Activated CD4-positive, alpha-beta T cell treated with anti-CD3 and anti-CD28 coated beads, Interleukin-2, amount 50 U/mL, for 48 hours (primary cell): Measurements from ENCODE around the gene GPBAR1.

Experiments used
- DNase-seq, 2 experiments: peaks; one replicate each; pipeline ENCODE4 v3.0.0-alpha.2; 2020

The GPBAR1 gene

DNA sequence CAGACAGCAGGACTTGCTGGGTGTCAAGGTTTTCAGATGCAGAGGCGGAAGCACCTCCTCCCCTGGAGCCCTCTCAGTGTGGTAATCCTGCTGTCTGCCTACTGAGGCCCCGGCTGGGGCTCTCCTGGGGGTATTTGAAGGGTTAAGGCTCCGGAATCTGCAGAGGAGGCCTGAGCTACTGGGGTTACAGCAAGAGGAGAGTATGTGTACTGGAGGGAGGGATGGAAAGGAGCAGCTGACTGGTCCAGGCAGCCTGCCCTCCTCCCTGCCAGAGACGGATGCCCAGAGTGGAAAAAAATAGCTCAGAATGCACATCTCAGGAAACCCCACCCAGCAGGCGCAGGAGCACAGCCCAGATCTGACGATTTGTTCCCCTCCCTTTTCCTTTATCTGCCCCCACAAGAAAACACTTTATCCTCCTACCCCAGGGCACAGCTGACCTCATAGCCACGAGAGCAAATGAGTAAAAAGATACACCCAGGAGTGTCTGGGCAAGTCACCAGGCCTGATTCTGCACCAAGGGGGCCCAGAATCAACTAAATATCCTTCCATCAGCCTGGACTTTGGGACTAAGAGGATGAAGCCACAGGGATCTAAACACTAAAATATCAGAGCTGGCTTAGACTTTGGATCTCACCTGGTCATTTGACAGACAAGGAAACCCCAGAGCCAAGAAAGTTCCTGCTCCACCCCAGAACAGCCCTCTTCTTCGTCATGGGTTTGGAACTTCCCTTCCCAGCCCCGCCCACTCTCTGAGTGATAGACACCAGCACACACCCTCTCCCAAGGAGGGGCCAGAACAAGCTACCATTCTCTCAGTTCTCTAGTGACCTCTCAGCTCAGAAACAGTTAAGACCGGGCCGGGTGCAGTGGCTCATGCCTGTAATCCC is 26.0 kb downstream of the GPBAR1 start:
- peak; percentile 79 to 88 for DNase-seq

DNA sequence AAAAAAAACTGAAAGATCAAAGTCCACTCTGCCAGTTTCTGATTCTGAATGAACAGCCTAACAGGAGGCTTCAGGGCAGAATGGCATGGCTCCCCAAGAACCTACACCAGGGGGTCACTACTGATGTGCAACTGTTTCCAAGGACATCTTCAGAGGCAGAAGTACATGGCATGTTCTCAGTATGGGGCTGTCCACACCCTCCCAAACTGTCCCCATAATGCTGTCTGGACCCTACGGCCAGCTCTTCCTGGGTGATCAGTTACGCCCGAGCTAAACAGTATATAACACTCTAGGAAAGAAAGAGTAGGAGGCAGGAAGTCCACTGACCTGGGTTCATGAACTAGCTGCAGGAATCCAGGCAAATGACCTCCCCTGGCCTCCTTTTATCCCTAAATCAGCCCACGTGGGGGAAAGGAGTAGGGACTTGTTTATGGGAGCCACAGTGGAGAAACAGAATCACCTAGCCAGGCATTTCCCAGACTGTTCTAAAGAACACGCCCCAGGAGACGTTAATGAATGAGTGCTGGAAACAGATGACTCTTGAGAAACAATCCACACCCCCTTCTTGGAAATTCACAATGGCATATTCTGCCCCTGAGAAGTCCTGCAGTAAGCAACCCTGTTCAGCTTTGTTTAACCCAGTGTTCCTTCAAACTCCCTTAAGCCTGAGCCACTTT is 29.0 kb downstream of the GPBAR1 start:
- DNase-seq: no peak

DNA sequence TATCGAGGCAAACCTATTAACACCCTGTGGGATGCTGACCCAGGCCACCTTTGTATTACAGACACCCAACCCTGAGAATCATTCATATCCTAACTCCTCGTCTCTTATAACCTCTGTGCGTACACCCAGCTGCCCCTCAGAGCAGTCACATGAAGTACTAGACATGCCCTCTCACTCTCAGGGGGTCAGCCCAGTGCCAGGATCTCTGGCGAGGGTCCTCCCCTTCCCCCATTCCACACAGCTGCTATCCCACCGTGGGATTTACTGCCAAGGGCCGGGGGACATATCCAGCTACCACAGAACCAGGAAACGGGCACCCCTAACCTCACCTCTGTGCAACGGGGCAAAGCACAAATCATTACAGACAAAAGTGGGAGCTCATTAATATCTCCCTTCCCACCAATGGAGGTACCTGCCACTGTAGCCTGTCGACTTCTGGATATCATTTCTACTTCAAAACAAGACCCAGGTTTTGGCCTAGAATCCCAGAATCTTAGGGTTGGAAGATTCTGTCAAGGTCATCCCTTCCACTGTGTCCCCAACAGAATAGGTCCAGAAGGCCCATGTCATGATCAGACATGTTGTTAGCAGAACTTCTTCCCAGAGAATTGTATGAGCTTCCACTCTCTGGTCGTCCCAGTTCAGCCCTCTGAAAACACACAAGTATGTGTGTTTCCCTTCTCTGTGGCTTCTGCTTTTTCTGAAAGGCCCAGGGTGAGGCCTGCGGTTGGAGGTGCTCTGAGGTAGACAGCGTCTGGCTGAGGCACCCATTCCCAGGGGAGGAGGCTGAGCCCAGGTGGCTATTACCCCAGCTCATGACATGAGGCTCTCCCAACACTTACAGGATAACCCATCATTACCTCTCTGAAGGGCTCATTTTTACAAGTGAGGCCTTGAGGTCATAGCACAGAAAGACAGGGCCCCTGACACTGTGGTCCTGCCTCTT is 29.8 kb downstream of the GPBAR1 start:
- peak; percentile 47 to 61 for DNase-seq

DNA sequence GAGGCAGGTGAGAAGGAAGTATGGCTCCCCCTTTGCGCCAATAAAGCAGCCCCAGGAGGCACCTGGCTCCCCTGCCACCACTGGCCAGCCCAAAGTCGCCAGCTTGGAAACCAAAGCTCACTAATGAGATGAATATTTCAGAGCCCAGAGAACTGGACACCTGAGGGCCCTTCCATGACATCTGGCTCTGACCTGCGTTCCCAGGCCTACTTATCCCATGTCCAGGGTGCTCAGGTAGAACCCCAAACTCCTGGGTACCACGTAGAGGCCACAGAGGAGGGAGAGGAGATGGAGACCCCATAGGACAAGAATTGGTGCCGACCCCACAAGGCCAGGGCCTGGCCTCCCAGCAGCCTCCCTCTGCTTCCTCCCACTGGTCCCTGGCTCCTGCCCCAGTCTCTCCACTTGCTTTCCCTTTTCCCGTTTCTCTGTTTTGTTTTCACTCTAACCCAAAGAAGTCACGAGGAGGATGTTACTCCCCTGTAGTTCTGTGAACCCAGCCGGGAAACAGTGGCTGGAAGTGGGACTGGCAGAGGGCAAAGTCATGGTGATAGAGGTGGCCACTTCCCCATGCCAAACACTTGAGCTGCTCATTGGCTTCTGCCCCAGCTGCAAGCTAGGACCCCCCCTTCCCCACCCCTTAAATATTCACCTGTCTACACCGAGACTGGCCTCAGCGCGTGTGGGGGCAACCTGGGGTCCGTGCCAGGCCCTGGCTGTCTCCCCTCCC is 30.7 kb downstream of the GPBAR1 start:
- DNase-seq: peak in 1 of 2 experiments; percentile 37

DNA sequence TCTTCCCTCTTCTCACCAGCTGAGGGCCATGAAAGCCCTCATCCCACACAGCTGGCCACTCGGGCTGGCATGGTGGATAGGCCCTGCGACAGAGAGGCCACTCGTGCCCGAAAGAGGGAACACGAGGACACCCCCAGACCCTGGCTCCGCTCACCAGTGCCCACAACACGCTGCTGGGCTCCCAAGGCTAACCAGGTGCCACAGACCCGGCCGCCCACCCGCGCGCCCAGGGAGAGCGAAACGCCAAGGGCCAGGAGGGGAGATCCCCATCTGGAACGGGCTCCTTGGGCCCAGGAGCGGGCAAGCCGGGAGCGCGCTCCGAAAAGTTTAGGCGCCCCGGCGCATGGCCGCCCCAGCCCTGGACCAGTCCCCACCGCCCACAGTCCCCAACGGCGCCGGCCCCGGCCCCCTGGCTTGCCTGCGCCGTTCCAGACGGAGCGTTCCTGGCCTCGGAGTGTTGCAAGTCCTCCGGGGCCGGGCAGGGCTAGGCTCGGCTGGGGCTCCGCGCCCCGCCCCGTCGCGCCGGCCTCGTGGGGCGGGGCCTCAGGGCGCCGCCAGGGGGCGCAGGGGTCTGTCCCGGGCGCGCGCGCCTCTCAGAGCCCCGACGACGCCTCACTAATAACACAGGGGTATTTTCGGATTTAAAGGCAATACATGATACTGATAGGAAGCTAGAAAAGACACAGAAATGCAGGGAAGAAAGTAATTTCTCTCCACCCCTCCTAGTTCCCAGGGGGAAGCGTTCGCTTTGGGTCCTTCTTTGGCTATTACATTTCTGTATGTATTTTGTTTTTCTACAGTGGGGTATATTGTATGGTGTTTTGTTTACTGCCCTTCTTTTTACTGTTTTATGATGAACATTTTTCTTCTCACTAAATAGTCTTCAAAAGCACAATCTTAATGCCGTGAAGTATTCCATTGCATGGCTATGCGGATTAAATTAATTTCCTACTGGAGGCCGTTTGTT is 31.5 kb downstream of the GPBAR1 start, which contains the start of gene TMBIM1:
TSS of gene TMBIM1 (minus strand) at position 456 of the 967 bp plus-strand sequence. CDS start 10,362 bp downstream, outside the sequence.
- peak; percentile 74 to 79 for DNase-seq

DNA sequence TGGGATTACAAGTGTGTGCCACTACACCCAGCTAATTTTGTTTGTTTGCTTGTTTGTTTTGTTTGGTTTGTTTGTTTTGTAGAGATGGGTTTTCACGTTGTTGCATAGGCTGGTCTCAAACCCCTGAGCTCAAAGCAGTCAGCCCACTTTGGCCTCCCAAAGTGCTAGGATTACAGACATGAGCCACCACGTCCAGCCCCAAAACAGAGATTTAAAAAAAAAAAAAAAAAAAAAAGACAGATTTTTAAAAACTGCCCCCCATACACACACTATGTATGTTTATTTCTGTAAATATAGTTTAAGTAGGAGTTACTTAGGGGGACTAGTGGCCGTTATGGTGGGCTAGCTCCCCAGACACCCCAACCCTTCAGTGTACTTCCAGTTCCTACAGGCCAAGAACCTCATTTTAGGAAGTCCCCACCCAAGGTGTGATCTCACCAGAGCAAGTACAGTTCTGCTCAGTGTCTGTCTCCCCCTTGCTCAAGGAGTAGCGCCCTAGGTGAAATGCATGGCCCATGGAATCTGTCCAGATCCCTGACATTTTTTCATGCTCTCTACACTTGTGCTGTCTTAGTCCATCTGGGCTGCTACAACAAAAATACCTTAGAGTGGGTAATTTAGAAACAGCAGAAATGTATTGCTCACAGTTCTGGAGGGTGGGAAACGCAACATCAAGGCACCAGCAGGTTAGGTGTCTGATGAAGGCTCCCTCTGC is 33.1 kb downstream of the GPBAR1 start:
- no peak for DNase-seq

DNA sequence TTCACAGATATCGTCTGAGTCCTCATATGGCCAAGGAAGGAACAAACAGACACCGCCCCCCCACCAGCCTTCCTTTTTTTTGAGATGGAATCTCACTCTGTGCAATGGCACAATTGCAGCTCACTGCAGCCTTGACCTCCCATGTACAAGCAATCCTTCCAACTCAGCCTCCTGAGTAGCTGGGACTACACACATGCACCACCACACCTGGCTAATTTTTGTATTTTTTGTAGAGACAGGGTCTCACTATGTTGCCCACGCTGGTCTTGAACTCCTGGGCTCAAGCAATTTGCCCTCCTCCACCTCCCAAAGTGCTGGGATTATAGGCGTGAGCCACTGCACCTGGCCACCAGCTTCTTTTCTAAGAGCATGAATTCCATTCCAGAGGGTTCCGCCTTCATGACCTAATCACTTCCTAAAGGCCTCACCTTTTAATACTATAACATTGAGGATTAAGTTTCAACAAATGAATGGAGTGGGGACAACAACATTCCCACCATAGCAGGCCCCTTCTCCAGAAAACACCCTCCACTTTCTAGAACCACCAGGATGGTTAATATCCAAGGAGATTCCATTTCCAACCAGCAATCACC is 33.7 kb downstream of the GPBAR1 start:
- no peak for DNase-seq

DNA sequence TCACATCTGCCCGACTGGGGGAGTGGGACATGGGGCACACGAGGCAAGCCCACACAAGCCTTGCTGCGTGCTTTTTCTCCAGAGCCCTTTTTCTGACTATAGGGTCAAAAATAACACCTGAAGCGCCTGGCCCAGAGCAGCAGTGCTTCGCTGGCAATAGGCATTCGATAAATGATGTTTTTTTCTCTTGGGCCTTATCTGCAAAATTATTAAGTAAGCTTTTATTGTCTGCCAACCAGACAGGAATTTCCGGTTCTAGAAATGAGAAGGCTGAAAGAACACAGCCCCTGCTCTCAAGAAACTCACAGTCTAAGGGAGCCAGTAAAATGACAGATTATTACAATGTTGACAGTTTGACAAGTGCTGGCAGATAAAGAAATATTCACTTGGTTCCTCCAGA is 34.2 kb downstream of the GPBAR1 start:
- DNase-seq: no peak

DNA sequence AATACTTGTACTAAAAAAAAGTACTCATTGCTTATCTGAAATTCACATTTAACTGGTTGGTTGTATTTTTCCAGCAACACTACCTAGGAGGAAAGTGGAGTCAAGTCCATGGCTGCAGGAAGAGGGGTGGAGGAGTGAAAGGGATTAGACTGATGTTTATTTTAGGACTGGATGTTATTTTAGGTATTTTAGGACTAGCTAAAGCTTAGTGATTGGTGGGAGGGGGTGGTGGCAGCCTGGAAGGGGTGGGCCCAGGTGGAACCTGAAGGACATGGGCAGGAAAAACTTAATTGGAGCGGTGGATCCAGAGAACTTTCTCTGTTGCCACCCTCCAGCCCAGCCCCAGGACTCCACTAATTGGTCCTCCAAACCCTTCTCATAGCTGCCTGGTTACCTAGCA is 35.4 kb downstream of the GPBAR1 start:
- no peak for DNase-seq

DNA sequence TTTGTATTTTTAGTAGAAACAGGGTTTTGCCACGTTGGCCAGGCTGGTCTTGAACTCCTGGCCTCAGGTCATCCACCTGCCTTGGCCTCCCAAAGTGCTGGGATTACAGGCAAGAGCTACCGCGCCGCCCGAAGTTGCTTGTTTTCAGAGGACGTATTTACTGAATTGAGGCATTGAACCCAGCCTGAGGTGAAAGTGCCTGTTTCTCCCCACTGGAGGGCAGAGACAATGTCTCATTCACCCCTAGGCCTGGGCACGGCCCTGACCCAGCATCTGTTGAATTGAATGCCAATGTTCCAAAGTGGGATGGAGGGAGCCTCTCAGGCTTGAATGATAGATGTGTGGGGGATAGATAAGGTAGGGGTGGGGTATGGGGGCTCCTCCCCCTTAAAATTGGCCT is 36.0 kb downstream of the GPBAR1 start:
- no peak for DNase-seq

DNA sequence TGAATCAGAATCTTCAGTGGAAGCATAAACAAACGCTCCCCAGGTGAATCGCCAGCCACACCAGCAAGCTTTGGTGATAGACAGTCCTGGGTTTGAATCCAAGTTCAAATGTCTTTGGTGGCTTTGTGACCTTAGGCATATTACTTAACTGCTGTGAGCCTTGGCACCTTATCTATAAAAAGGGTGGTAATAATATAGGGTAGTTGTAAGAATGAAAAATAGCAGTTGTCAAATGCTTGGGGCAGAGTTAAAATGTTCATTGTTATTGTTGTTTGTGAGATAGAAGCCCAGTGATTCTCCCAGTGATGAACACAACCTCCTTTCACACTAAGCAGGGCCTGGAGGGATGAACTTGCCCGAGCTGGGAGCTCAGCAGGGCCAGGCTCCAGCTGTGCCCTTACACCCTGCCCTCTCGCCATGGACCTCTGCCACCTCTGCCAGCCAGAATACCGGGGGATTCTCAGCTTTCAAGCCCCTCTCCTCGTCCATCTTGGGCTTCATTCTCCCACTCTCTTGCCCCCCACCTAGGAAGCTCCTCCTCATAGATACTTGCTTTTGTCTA is 37.6 kb downstream of the GPBAR1 start:
- no peak for DNase-seq

DNA sequence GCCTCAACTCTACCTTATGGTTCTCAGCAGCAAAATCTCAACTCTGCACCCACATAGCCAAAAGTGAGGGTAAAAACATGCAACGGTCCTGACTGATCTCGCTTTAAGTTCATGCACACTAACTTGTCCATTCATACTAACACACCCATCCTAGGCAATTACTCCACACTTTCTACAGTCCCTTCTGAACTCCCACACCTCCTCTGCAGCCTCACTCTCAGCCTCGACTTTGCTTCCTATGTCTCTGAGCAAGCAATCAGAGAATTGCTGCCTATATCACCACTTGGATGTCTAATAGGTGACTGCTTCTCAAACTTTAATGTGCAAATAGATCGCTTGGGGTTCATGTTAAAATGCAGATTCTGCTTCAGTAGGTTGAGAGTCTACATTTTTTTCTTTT is 39.3 kb downstream of the GPBAR1 start:
- no peak for DNase-seq

DNA sequence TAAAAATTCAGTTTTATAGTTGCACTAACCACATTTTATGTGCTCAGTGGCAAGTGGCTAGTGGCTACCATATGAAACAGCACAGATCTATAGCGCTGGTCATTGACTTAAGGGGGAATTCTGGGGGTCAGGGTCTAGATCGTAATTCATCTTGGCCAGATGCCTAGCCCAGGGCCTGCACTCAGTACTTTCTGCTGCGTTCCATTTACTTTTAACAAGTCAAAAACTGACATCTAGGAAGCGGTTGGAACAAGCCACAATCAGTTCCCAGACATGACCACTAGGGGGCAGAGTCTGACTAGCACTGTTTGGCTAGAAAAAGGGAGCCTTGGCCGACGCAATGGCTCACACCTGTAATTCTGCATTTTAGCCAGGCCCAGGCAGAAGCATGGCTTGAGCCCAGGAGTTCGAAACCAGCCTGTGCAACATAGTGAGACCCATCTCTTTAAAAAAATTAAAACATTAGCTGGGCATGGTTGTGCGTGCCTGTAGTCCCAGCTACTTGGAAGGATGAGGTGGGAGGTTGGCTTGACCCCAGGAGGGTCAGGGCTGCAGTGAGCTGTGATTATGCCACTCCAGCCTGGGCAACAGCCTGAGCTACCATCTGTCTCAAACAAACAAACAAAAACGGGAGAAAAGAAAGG is 40.5 kb downstream of the GPBAR1 start:
- peak; percentile 92 to 94 for DNase-seq

DNA sequence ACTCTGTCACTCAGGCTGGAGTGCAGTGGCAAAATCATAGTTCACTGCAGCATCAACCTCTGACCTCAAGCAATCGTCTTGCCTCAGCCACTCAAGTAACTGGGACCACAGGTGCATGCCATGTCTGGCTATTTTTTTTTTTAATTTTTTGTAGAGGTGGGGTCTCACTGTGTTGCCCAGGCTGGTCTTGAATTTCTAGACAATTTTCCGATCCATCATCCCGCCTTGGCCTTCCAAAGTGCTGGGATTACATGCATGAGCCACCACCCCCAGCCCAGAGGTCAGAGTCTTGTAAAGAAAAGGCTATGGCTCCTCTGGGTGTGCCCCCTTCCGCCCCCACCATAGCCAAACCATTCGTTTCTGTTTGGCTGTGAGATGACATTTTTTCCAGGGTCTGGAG is 44.6 kb downstream of the GPBAR1 start:
- no peak for DNase-seq

DNA sequence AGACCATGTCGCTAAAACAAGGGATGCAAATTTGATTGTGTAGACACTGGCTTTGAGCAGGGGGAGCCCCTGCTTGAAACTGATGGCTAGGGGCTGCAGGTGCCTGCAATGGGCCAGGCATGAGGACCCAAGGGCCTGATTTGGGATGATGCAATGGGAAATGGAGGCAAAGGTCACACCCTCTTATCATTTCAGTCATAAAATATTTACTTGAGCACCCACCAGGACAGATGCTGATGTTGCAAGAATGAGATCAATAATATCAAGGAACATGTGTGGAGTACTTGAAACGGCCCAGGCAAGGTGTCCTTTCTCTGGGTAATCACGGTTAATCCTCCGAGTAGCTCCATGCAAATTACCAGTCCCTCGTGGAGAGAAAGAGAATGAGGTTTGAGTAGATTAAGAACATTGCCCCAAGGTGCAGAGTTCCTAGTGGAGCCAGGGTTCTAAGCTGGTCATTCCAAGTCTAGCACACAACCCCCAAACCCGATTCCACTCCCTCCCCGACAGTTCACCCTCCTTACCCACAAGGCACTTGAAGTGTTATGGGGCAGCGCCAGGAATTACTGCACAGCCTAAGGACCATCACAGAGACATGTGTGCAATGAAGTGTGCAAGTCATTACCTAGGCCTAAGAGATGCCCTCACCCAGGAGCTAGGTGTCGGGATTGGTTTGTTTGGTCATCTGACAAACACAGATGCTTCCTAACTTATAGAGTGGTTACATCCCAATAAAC is 45.5 kb downstream of the GPBAR1 start:
- no peak for DNase-seq

DNA sequence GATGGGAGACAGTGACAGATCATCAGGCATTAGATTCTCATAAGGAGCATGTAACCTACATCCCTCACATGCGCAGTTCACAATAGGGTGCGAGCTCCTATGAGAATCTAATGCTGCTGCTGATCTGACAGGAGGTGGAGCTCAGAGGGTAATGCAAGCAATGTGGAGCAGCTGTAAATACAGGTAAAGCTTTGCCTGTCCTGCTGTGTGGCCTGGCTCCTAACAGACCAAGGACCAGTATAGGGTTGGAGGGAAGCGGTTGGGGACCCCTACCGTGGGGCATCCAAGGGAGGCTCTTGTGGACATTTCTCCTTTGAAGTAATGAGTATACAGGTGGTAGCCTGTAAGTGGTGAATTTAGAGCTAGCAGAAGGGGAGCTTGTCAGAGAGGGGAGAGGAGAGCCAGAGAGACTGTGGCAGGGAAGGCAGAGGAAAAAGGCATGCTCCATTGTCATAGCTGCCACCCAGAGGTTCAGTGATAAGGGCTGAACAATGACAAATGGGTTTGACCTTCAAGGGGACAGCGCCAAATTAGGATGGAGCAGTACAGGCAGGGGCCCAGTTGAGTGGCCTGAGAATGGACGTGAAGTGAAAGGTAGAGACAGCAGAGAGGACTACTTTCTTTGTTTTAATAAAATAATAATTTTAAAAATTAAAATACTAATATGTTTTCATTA is 46.7 kb downstream of the GPBAR1 start:
- no peak for DNase-seq

DNA sequence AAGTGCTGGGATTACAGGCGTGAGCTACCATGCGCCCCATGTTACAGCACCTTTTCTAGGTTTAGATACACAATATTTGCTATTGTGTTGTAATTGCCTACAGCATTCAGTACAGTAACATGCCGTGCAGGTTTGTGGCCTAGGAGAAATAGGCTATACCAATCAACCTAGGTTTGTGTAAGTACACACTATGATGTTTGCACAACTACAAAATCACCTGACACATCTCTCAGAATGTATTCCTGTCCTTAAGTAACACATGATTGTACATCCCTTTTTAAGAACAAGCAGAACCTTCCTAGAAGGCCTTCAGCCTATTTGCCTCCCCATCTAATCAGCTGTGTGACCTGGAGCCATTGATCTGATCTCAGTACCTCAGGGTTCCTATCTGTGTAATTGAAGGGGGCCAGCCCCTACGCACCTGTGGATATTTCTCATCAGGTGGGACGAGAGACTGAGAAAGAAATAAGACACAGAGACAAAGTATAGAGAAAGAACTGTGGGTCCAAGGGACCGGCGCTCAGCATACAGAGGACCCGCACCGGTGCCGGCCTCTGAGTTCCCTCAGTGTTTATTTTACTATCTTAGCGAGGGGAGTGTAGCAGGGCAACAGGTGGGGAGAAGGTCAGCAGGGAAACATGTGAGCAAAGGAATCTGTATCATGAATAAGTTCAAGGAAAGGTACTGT is 50.2 kb downstream of the GPBAR1 start:
- no peak for DNase-seq
